Panc1 (cell line): ENCODE measurements around the gene SLC2A4.

Experiments
- POLR2AphosphoS5 ChIP-seq: IDR thresholded peaks from 2 replicates; pipeline ENCODE4 v1.6.1; 2012; ENCODE audit warnings: mild to moderate bottlenecking, low read depth, low read length, moderate library complexity
- SIN3A ChIP-seq: IDR thresholded peaks from 2 replicates; pipeline ENCODE4 v1.6.1; 2012; ENCODE audit warnings: low read depth, mild to moderate bottlenecking, low read length, moderate library complexity, borderline replicate concordance; ENCODE audit not compliant: insufficient read depth
- TCF7L2 ChIP-seq: IDR thresholded peaks from 2 replicates; pipeline ENCODE4 v1.6.1; 2011; ENCODE audit warnings: mild to moderate bottlenecking, low read depth, low read length, inconsistent platforms
- TF ChIP-seq, protein P1 (sequence below): fragments of 450-650 bp; IDR thresholded peaks from 2 replicates; pipeline ENCODE4 v1.5.1; 2017; ENCODE audit warnings: mild to moderate bottlenecking
- TF ChIP-seq, protein P2 (sequence below), 2 experiments: IDR thresholded peaks; 2 replicates each; pipeline ENCODE4 v1.6.1; 2011 to 2012; ENCODE audit warnings: low read depth in 2 of 2, control low read depth in 1 of 2, low read length in 1 of 2, mild to moderate bottlenecking in 1 of 2, moderate library complexity in 1 of 2; ENCODE audit not compliant: insufficient read depth in 1 of 2

DNA sequence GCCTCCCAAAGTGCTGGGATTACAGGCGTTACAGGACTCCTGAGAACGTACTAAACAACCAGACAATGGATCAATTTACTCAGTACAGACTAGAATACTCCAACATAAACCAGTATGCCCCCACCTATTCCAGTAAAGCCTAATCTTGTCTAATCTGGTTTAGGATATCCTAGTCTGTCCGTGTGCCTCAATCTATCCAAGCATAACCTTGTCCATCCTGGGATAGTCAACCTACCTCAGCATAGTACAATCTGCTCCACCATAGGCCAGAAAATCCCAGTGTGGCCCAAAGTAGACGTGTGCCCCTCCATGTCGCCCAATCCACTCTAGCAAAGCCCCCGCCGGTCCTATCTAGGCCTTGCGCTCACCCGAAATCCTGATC lies 47.8 kb upstream of the SLC2A4 start:
- TF ChIP-seq, protein P1, sequence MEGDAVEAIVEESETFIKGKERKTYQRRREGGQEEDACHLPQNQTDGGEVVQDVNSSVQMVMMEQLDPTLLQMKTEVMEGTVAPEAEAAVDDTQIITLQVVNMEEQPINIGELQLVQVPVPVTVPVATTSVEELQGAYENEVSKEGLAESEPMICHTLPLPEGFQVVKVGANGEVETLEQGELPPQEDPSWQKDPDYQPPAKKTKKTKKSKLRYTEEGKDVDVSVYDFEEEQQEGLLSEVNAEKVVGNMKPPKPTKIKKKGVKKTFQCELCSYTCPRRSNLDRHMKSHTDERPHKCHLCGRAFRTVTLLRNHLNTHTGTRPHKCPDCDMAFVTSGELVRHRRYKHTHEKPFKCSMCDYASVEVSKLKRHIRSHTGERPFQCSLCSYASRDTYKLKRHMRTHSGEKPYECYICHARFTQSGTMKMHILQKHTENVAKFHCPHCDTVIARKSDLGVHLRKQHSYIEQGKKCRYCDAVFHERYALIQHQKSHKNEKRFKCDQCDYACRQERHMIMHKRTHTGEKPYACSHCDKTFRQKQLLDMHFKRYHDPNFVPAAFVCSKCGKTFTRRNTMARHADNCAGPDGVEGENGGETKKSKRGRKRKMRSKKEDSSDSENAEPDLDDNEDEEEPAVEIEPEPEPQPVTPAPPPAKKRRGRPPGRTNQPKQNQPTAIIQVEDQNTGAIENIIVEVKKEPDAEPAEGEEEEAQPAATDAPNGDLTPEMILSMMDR, result no peak
- TF ChIP-seq POLR2AphosphoS5 (no peak), SIN3A (no peak), TCF7L2 (no peak)
- TF ChIP-seq, protein P2, sequence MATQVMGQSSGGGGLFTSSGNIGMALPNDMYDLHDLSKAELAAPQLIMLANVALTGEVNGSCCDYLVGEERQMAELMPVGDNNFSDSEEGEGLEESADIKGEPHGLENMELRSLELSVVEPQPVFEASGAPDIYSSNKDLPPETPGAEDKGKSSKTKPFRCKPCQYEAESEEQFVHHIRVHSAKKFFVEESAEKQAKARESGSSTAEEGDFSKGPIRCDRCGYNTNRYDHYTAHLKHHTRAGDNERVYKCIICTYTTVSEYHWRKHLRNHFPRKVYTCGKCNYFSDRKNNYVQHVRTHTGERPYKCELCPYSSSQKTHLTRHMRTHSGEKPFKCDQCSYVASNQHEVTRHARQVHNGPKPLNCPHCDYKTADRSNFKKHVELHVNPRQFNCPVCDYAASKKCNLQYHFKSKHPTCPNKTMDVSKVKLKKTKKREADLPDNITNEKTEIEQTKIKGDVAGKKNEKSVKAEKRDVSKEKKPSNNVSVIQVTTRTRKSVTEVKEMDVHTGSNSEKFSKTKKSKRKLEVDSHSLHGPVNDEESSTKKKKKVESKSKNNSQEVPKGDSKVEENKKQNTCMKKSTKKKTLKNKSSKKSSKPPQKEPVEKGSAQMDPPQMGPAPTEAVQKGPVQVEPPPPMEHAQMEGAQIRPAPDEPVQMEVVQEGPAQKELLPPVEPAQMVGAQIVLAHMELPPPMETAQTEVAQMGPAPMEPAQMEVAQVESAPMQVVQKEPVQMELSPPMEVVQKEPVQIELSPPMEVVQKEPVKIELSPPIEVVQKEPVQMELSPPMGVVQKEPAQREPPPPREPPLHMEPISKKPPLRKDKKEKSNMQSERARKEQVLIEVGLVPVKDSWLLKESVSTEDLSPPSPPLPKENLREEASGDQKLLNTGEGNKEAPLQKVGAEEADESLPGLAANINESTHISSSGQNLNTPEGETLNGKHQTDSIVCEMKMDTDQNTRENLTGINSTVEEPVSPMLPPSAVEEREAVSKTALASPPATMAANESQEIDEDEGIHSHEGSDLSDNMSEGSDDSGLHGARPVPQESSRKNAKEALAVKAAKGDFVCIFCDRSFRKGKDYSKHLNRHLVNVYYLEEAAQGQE (IDR thresholded peaks at IDR 0.05; ENCODE audit: insufficient read depth in 1 of 2, low read depth in 2 of 2, low read length in 1 of 2), result no peak
